Mesodermal cell (in vitro differentiated cells): ENCODE data around the gene ELOVL6.

Experiments
- H3K27ac ChIP-seq: 2 replicates; pipeline ENCODE4 v1.7.0; 2013; ENCODE audit warnings: mild to moderate bottlenecking, low read depth, low read length, moderate library complexity; ENCODE audit not compliant: severe bottlenecking
- H3K36me3 ChIP-seq: 2 replicates; pipeline ENCODE4 v1.7.1; 2013; ENCODE audit warnings: mild to moderate bottlenecking, low read length, moderate library complexity; ENCODE audit not compliant: control insufficient read depth, insufficient read depth
- H3K4me1 ChIP-seq: one replicate; pipeline ENCODE4 v1.7.1; 2013; ENCODE audit warnings: mild to moderate bottlenecking, low read length; ENCODE audit not compliant: insufficient read depth, control insufficient read depth, poor library complexity, severe bottlenecking
- H3K4me3 ChIP-seq: 2 replicates; pipeline ENCODE4 v1.7.0; 2013; ENCODE audit warnings: low read length, control low read depth, mild to moderate bottlenecking; ENCODE audit not compliant: insufficient read depth, poor library complexity, severe bottlenecking; ENCODE audit errors: extremely low read depth
- H3K9me3 ChIP-seq: 2 replicates; pipeline ENCODE4 v1.7.1; 2013; ENCODE audit warnings: mild to moderate bottlenecking, low read length, moderate library complexity; ENCODE audit not compliant: control insufficient read depth
- WGBS, 2 experiments: methylation state at CpG; one replicate each; pipeline ENCODE4 v1.1.5; 2013; ENCODE audit warnings: missing lambda C conversion rate in 2 of 2; ENCODE audit not compliant: insufficient coverage in 2 of 2; 5-methylcytosine and 5-hydroxymethylcytosine counted together

ELOVL6 gene

DNA sequence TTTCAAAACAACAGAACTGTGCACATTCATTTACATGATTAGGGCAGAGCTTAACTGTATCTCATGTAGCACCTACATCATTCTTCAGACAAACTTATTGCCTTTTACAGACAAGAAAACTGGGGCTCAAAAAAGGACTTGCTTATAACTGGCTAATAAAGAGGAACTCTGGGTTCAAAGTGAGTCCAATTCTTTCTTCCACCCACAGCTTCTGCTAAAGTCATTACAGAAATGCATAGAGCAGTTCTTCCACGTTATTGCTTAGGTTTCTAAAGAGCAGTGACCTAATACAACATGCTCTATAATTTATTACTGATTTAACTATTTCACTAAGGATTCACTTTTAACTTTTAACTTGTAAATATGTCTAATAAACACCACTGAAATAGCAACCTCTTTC lies 60.6 kb downstream of the ELOVL6 start:
- no peaks in the 10 kb centered on the region for H3K9me3 ChIP-seq
- 86% methylated on average over 1 of the region's 1 CpG; no CpG with 5 or more reads in 1 of the 2 experiments for WGBS, 2 experiments
- H3K4me3 ChIP-seq, result no peak overlapping the region
- peaks cover 18% of the 10 kb centered on the region for H3K36me3 ChIP-seq
- H3K27ac ChIP-seq, result no peak overlapping the region
- H3K4me1 ChIP-seq, result no peaks in the 10 kb centered on the region

DNA sequence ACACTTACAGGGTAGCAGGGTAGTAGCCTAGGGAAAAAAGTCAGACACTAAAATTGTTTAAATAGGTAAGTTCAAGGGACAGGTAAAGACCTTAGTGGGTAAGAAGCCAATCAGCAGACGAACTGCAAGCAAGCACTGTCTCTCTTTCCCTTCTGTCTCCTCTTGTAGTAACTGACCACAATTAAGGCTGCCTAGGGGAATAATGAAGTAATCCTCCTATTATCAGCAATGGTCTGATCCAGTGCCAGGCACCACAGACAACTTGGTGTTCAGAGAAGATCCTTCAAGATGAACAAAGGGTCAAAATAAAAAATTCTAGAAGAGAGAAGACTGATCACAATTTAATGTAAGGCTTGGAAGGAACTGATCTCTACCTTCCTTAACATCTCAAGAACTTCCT lies 62.9 kb downstream of the ELOVL6 start:
- WGBS, 2 experiments, result 83% methylated on average over 1 of the region's 1 CpG; no CpG with 5 or more reads in 1 of the 2 experiments
- peaks cover 27% of the 10 kb centered on the region for H3K36me3 ChIP-seq
- H3K4me1 ChIP-seq, result no peaks in the 10 kb centered on the region
- H3K27ac ChIP-seq, result no peak overlapping the region
- no peak overlapping the region for H3K4me3 ChIP-seq
- H3K9me3 ChIP-seq, result no peaks in the 10 kb centered on the region

DNA sequence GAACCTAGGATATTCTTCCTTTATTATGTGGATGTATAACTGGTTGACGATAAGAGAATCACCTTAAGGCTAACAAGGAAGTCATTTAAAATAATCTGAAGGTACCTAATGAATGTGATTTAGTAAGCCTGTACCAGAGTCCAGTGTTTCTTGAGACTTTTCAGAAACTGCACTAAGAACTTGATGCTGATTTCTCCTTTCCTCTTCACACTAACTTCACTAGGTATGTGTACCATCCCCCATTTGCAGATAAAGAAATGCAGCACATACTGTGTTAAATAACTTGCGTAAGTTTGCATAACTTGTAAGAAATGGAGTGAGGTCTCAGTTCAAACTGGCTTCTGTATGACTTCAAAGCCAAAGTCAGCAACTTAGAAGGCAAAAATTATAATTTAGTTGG lies 63.3 kb downstream of the ELOVL6 start:
- no peaks in the 10 kb centered on the region for H3K4me1 ChIP-seq
- H3K9me3 ChIP-seq, result no peaks in the 10 kb centered on the region
- 100% methylated on average over 1 to 2 of the region's 2 CpGs for WGBS, 2 experiments
- H3K4me3 ChIP-seq, result no peak overlapping the region
- H3K36me3 ChIP-seq, result peaks cover 32% of the 10 kb centered on the region
- no peak overlapping the region for H3K27ac ChIP-seq

DNA sequence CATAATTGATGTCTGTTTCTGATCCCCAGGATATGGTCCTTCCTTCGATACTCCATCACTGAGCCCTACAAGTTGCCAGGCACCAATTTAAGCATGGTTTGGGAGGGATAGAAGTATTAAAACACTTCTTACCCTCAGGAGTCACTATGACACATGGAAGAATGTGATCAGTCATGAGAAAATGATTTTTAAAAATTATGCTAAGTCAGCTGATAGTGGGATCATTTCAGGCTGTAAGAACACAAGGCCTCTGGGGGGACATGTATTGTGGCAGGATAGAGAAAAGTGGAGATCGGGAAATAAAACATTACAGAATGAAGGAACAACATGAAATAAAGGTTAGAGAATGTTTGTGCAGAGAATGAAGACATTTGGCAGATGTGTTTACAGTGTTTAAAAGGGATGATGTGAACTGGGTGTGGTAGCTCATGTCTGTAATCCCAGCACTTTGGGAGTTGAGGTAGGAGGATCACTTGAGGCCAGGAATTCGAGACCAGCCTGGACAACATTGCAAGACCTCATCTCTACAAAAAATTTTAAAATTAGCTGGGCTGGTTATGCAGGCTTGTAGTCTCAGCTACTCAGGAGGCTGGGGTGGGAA lies 64.0 kb downstream of the ELOVL6 start:
- Histone ChIP-seq H3K4me1 (no peaks in the 10 kb centered on the region), H3K4me3 (no peak overlapping the region), H3K9me3 (no peaks in the 10 kb centered on the region), H3K27ac (no peak overlapping the region), H3K36me3 (peaks cover 35% of the 10 kb centered on the region)
- WGBS, 2 experiments, result 86 to 100% methylated on average over 1 of the region's 3 CpGs

DNA sequence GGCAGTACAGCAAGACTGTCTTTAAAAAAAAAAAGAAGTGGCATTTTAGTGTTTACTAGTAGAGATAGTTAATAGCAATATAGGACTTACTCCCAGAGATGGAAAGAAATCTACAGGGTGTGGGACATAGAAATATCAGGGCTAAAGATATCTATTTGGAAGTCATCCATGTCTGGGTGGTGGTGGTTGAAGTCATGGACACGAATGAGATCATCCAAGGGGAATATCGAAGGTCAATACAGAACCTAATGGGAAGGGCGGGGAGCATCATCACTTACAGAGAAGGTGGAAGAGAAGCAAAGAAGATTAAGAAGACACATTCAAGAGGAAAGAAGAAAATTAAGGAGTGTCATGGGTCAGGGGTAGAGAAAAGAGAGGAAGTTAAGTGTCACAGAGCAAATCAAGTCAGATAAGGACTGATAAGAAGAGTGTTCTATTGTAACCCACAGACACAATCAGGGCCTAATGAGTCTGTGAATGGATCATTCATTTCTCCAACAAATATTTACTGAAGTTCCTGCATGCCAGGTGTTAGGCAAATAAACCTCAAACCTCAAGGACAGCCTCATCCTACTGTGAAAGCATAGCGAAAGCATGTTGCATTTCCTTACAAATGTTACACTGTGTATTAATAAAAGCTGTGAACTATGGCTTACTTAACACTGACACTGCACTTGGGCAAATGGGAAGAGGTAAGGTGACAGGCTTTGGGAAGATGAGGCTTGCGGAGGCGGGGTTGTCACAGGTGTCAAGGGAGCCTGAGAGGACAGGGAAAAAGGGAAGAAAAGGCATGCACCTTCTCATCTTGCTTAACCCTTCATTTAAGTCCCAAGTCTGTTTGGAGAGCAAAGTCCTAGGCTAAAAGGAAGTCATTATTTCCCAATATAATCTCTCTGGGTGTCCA lies 65.3 kb downstream of the ELOVL6 start:
- Histone ChIP-seq H3K36me3 (peaks cover 44% of the 10 kb centered on the region), H3K4me1 (no peaks in the 10 kb centered on the region), H3K4me3 (no peak overlapping the region), H3K9me3 (no peaks in the 10 kb centered on the region), H3K27ac (no peak overlapping the region)
- WGBS, 2 experiments, result 96 to 100% methylated on average over 4 to 5 of the region's 6 CpGs

DNA sequence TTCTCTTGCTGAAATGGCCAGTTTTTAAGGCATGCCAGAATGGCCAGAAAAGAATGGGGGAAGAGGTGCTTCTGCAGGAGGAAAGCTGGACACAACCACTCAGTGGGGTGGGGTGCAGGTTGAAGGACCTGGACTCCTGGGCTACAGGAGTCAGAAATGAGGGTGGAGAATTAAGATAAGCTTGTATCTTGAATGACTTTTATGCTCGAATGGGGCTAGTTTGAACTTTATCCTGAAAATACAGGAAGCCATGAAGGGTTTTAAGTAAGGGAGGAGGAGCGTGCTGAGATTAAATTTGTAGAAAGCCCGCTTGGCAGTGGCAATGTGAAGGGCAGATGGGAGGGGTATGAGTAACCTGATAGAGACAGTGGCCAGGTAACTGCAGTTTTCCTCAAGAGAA lies 66.5 kb downstream of the ELOVL6 start:
- H3K4me1 ChIP-seq, result no peaks in the 10 kb centered on the region
- H3K4me3 ChIP-seq, result no peak overlapping the region
- WGBS, 2 experiments, result 90 to 100% methylated on average over 3 of the region's 3 CpGs
- H3K36me3 ChIP-seq, result peaks cover 50% of the 10 kb centered on the region
- no peaks in the 10 kb centered on the region for H3K9me3 ChIP-seq
- no peak overlapping the region for H3K27ac ChIP-seq

DNA sequence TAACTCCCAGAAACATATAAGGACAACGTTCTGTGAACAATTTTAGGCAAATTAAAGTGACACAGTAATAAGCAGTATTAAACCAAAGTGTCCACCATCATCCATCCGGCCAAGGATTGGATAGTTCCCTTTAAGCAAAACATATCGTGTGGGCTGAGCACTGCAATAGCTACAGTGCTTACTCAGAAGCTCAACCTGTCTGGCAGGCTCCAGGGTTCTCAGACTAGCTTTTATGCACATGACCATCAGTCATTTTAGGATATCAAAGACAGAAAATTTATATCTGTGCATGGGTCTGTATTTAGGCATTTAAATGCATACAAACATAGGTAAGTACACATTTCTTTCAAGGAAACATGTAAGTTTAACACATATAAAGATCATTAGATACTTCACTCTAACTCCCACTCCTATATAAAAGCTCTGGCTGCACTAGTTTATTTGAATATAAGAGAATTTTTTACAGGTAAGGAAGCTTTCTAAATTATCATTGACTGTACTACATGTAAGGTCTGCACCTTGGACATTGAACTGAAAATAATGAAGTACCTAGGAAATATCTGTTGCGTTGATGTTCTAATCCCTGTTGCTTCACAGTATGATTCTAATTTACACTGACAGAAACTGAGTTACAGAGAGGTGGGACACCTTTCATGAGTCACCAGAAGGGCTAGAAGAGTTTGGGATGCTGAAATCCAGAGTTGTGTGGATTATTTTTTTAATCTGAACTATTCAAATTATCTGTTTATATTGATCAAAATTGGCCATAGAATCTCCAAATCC lies 67.6 kb downstream of the ELOVL6 start:
- H3K4me3 ChIP-seq, result no peak overlapping the region
- WGBS, 2 experiments, result 85 to 90% methylated on average over 2 to 4 of the region's 4 CpGs
- no peaks in the 10 kb centered on the region for H3K9me3 ChIP-seq
- H3K36me3 ChIP-seq, result peaks cover 56% of the 10 kb centered on the region
- no peak overlapping the region for H3K27ac ChIP-seq
- H3K4me1 ChIP-seq, result no peaks in the 10 kb centered on the region

DNA sequence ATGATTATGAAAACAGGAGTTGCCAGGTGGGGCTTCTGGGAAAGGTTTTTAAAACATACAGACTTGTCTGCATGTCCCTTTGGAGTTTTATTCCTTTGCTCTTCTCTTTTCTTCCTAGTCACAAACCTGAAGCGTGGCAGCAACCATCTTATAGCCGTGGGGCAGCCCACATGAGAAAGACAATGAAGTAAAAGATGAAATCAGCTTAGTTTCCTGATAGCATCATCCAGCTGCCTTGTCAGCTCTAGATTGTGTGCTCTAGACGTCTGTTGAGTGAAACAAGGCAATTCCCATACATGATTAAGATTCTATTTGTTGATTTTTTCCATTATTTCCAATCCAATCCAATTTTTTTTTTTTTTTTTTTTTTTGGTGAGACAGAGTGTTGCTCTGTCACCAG lies 68.9 kb downstream of the ELOVL6 start:
- no peak overlapping the region for H3K27ac ChIP-seq
- WGBS, 2 experiments, result no CpG with 5 or more reads among the region's 3 CpGs
- H3K4me3 ChIP-seq, result no peak overlapping the region
- H3K9me3 ChIP-seq, result no peaks in the 10 kb centered on the region
- H3K36me3 ChIP-seq, result peaks cover 48% of the 10 kb centered on the region
- no peaks in the 10 kb centered on the region for H3K4me1 ChIP-seq

DNA sequence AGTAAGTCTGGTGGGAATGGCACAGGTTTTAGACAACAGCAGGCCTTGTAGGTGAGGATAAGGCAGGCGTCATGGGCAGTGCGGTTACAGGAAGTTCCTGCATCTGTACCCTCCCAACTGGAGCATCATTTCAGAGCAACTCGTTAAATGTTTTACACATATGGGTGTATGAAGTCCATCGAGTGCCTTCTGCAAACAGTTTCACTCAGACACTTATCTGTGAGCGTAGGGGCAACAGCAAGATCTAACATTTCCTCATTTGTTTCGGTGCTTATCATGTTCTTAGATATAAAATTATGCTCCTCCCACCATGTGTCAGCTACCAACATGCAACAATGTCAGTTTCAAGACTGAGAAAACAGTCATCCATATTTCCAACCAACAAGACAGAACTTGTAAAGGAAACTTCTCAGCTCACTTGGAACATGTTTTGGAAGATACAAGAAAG lies 69.9 kb downstream of the ELOVL6 start:
- Histone ChIP-seq H3K4me3 (no peak overlapping the region), H3K36me3 (peaks cover 43% of the 10 kb centered on the region), H3K27ac (no peak overlapping the region), H3K4me1 (no peaks in the 10 kb centered on the region), H3K9me3 (no peaks in the 10 kb centered on the region)
- WGBS, 2 experiments, result 94 to 96% methylated on average over 3 to 5 of the region's 6 CpGs

DNA sequence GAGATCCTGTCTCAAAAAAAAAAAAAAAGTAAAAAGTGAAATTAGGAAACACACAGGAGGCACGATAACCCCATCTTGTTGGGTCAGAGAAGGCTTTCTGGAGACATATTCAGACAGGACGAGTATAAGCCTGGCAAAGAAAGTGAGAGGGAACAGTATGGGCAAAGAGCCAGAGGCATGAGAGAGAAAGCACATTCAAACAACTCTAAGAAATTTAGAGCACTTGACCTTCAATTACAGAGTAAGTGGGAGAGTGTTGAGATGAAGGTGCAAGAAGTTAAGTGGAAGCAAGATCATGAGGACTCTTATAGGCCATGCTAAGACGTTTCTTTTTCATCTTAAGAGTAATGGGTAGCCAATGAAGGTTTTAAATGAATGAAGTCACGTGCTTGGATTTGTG lies 70.4 kb downstream of the ELOVL6 start:
- H3K36me3 ChIP-seq, result peaks cover 43% of the 10 kb centered on the region
- no peak overlapping the region for H3K4me3 ChIP-seq
- WGBS, 2 experiments, result 94 to 100% methylated on average over 3 to 4 of the region's 4 CpGs
- no peaks in the 10 kb centered on the region for H3K4me1 ChIP-seq
- no peak overlapping the region for H3K27ac ChIP-seq
- no peaks in the 10 kb centered on the region for H3K9me3 ChIP-seq
